K562 (cell line): ENCODE results near the gene EXTL1. TPM values are rescaled to one million over a fixed set of nuclear protein-coding genes. Genes with fewer than 3 reads are reported as not detected.

Source experiments
- ATAC-seq: fragments of 200-7000 bp; cut with Tn5 transposase; 3 replicates; pipeline ENCODE4 v1.9.1; 2020; ENCODE audit warnings: moderate library complexity
- BruUV-seq: library from RNA; stranded (reverse); fragments of 400-500 nt; replicated peaks from 2 replicates; lab custom pipeline; 2021; lab: Mats Ljungman, UMichigan
- CTCF ChIA-PET: fragments of 300-600 bp; formaldehyde crosslinking; extraction: SDS; loops from one replicate; lab custom pipeline; 2021; ENCODE audit warnings: low intra/inter-chr PET ratio; lab: Yijun Ruan, JAX
- POLR2A ChIA-PET: fragments of 300-600, 350-650 bp; sonication (Branson Sonifier 250); formaldehyde crosslinking; extraction: SDS; loops from one replicate; lab custom pipeline; 2021; ENCODE audit warnings: antibody characterized with exemption, inconsistent platforms; lab: Yijun Ruan, JAX
- DNase-seq, 4 experiments: peaks; one replicate each; pipeline versions ENCODE4 v3.0.0 to v3.0.0-alpha.2; 2011 to 2018; ENCODE audit warnings: low spot score in 3 of 4, mixed read lengths in 3 of 4; ENCODE audit errors: extremely low read depth in 1 of 4
- FAIRE-seq: peaks from 2 replicates; lab custom pipeline; 2011; peaks lifted over from hg19 to GRCh38; lab: Jason Lieb, UNC
- H2AFZ ChIP-seq: 2 replicates; pipeline ENCODE4 v1.6.0; 2011; ENCODE audit warnings: low read depth, low read length, control low read depth, inconsistent platforms
- H3K27ac ChIP-seq: fragments of 200-600 bp; 3 replicates; pipeline ENCODE4 v1.8.0; 2011; ENCODE audit warnings: low read depth, mild to moderate bottlenecking, control low read depth, inconsistent platforms, low read length, moderate library complexity, mixed read lengths; ENCODE audit errors: extremely low read depth
- H3K27me3 ChIP-seq, 2 experiments: fragments of 300-600 bp in 1 of 2; 2 replicates in 1 of 2; 3 replicates in 1 of 2; pipeline versions ENCODE4 v1.6.0 to v1.8.0; 2011; ENCODE audit warnings: inconsistent platforms in 2 of 2, low read length in 2 of 2, mild to moderate bottlenecking in 1 of 2, mixed read lengths in 1 of 2, moderate library complexity in 1 of 2; ENCODE audit not compliant: control insufficient read depth in 2 of 2, insufficient read depth in 2 of 2
- H3K36me3 ChIP-seq: fragments of 300-600 bp; 3 replicates; pipeline ENCODE4 v1.8.0; 2011; ENCODE audit warnings: mild to moderate bottlenecking, low read length, inconsistent platforms; ENCODE audit not compliant: control insufficient read depth, insufficient read depth
- H3K4me1 ChIP-seq, 2 experiments: fragments of 200-600 bp in 1 of 2; replicated peaks in 1 of 2; 2 replicates in 1 of 2; 3 replicates in 1 of 2; pipeline versions ENCODE4 v1.5.1 to v1.8.0; 2011; ENCODE audit warnings: inconsistent platforms in 2 of 2, low read length in 2 of 2, mild to moderate bottlenecking in 1 of 2, mixed read lengths in 1 of 2, moderate library complexity in 1 of 2; ENCODE audit not compliant: control insufficient read depth in 2 of 2, insufficient read depth in 2 of 2
- H3K4me2 ChIP-seq: 2 replicates; pipeline ENCODE4 v1.6.1; 2011; ENCODE audit warnings: low read length, control low read depth, inconsistent platforms, mixed read lengths; ENCODE audit not compliant: insufficient read depth
- H3K4me3 ChIP-seq: fragments of 200-600 bp; sonication (generic), shearing (Covaris generic); 2 replicates; pipeline ENCODE4 v1.5.1; 2016; ENCODE audit warnings: control low read depth, inconsistent platforms
- H3K79me2 ChIP-seq: fragments of 200-600 bp; 3 replicates; pipeline ENCODE4 v1.8.0; 2011; ENCODE audit warnings: low read length, inconsistent platforms; ENCODE audit not compliant: control insufficient read depth, insufficient read depth
- H3K9ac ChIP-seq, 2 experiments: 2 replicates each; pipeline versions ENCODE4 v1.6.0 to v1.6.1; 2011; ENCODE audit warnings: low read depth in 2 of 2, low read length in 2 of 2, control low read depth in 1 of 2, inconsistent platforms in 1 of 2, mild to moderate bottlenecking in 1 of 2, mixed read lengths in 1 of 2; ENCODE audit not compliant: insufficient read depth in 1 of 2
- H3K9me1 ChIP-seq: one replicate; pipeline ENCODE4 v1.6.0; 2011; ENCODE audit warnings: inconsistent platforms, mild to moderate bottlenecking, low read length, moderate library complexity; ENCODE audit not compliant: control insufficient read depth, insufficient read depth
- H3K9me3 ChIP-seq: replicated peaks from 2 replicates; pipeline ENCODE4 v1.5.1; 2011; ENCODE audit warnings: low read depth, low read length, inconsistent platforms; ENCODE audit not compliant: control insufficient read depth, insufficient read depth
- H4K20me1 ChIP-seq: replicated peaks from 2 replicates; pipeline ENCODE4 v1.6.1; 2011; ENCODE audit warnings: low read length, inconsistent platforms, mixed read lengths; ENCODE audit not compliant: control insufficient read depth, insufficient read depth
- ADNP ChIP-seq: fragments of 200-800 bp; sonication (Bioruptor generic); IDR thresholded peaks from 2 replicates; pipeline ENCODE4 v1.6.1; 2016; ENCODE audit warnings: missing genetic modification characterization, missing compliant biosample characterization
- BCOR ChIP-seq: fragments of 450-650 bp; IDR thresholded peaks from 2 replicates; pipeline ENCODE4 v1.6.1; 2016
- CHD1 ChIP-seq: fragments of 200-600 bp; sonication (generic); IDR thresholded peaks from one replicate; pipeline ENCODE4 v1.6.1; 2012; ENCODE audit warnings: mild to moderate bottlenecking, moderate library complexity, low read length, inconsistent platforms
- ERF ChIP-seq: fragments of 450-650 bp; formaldehyde crosslinking; IDR thresholded peaks from 2 replicates; pipeline ENCODE4 v1.4.0; 2020; ENCODE audit warnings: mild to moderate bottlenecking, mixed read lengths
- ETV5 ChIP-seq: sonication (generic); formaldehyde crosslinking; IDR thresholded peaks from 2 replicates; pipeline ENCODE4 v1.4.0; 2020; ENCODE audit warnings: low read depth, mild to moderate bottlenecking, missing genetic modification reagents
- FOS ChIP-seq: IDR thresholded peaks from 3 replicates; pipeline ENCODE4 v1.6.1; 2011; ENCODE audit not compliant: insufficient read length; ENCODE audit errors: extremely low read depth
- HNRNPLL ChIP-seq: fragments of 200-400 bp; formaldehyde crosslinking; IDR thresholded peaks from 2 replicates; pipeline ENCODE4 v1.6.1; 2017; ENCODE audit warnings: low read length, low read depth, mild to moderate bottlenecking; ENCODE audit not compliant: poor library complexity, severe bottlenecking
- PPARD ChIP-seq: fragments of 250-450 bp; sonication (Bioruptor Pico); IDR thresholded peaks from 2 replicates; pipeline ENCODE4 v1.8.0; 2022; ENCODE audit warnings: inconsistent platforms, mild to moderate bottlenecking, moderate library complexity
- RBM25 ChIP-seq: fragments of 200-400 bp; formaldehyde crosslinking; IDR thresholded peaks from 2 replicates; pipeline ENCODE4 v1.6.1; 2018; ENCODE audit warnings: low read length, low read depth, moderate library complexity; ENCODE audit not compliant: severe bottlenecking
- RCOR1 ChIP-seq, 2 experiments: IDR thresholded peaks; 2 replicates each; pipeline ENCODE4 v1.6.1; 2012; ENCODE audit warnings: low read depth in 2 of 2, low read length in 2 of 2, borderline replicate concordance in 1 of 2, improper control_type of control experiment in 1 of 2
- TAF9B ChIP-seq: fragments of 450-650 bp; IDR thresholded peaks from 2 replicates; pipeline ENCODE4 v1.6.1; 2018; ENCODE audit warnings: mild to moderate bottlenecking; ENCODE audit not compliant: partially characterized antibody
- YY1 ChIP-seq, 3 experiments: IDR thresholded peaks; 2 replicates each; pipeline ENCODE4 v1.6.1; 2011; ENCODE audit warnings: low read length in 2 of 3, mild to moderate bottlenecking in 2 of 3, moderate library complexity in 2 of 3, borderline replicate concordance in 1 of 3, control low read depth in 1 of 3, low read depth in 1 of 3; ENCODE audit not compliant: insufficient read depth in 3 of 3, insufficient replicate concordance in 2 of 3, control insufficient read depth in 1 of 3, insufficient read length in 1 of 3; ENCODE audit errors: extremely low read depth in 1 of 3
- ZNF668 ChIP-seq: fragments of 250-450 bp; sonication (Bioruptor Pico); IDR thresholded peaks from 2 replicates; pipeline ENCODE4 v1.8.0; 2022; ENCODE audit warnings: mild to moderate bottlenecking, inconsistent platforms
- WGBS: fragments of 100-300 bp; shearing (Covaris generic); methylation state at CpG from one replicate; pipeline ENCODE4 v1.1.6; 2016; ENCODE audit warnings: low coverage, mixed read lengths; ENCODE audit not compliant: insufficient coverage; ENCODE audit errors: missing lambda C conversion rate; 5-methylcytosine and 5-hydroxymethylcytosine counted together
- in situ Hi-C: fragments of 300-500 bp; cut with MboI; formaldehyde crosslinking; loops from 4 replicates; pipeline ENCODE4 v1.15.0; 2018; ENCODE audit warnings: inconsistent platforms, mixed read lengths
- intact Hi-C: fragments of 100-400 bp; cut with micrococcal nuclease; formaldehyde crosslinking; loops from 2 replicates; pipeline ENCODE4 v1.14.2; 2022
- polyA plus RNA-seq, 8 experiments: library from polyadenylated mRNA; depleted of rRNA in 4 of 8; stranded (reverse) in 5 of 8; unstranded in 3 of 8; fragments of >200 nt; fragmentation: Nextera tagmentation in 2 of 8; fragmentation: Illumina TruSeq in 1 of 8; extraction: Ambion mirVana in 2 of 8; extraction: Trizol in 1 of 8; gene quantifications; 2 replicates each; pipeline versions ENCODE4 v1.2.1 to v1.2.3, GENCODE V29; 2011 to 2014; ENCODE audit warnings: inconsistent platforms in 1 of 8, missing spikeins in 1 of 8
- total RNA-seq, 7 experiments: library from RNA; depleted of rRNA in 6 of 7; stranded (reverse); fragments of >200 nt in 6 of 7; fragmentation: Illumina TruSeq in 2 of 7; extraction: Trizol in 2 of 7; gene quantifications; 2 replicates each; pipeline versions ENCODE4 v1.2.1 to v1.2.3, GENCODE V29; 2011 to 2021; ENCODE audit warnings: low replicate concordance in 1 of 7
- TF ChIP-seq, protein P1 (sequence below): fragments of 450-650 bp; IDR thresholded peaks from 2 replicates; pipeline ENCODE4 v1.7.1; 2018; ENCODE audit warnings: mild to moderate bottlenecking, low read depth; ENCODE audit not compliant: partially characterized antibody
- TF ChIP-seq, protein P2 (sequence below): IDR thresholded peaks from 2 replicates; pipeline ENCODE4 v1.6.1; 2011; ENCODE audit warnings: borderline replicate concordance, low read depth, mild to moderate bottlenecking, moderate library complexity, low read length; ENCODE audit not compliant: insufficient read depth, poor library complexity, severe bottlenecking

EXTL1 gene
- total and polyA plus RNA-seq, 9 of the 15 experiments (the other 6 are each of a cell fraction or from before 2014, with no cell fraction given), result 0.04 to 0.23 (median 0.08) TPM; not detected in 3

DNA sequence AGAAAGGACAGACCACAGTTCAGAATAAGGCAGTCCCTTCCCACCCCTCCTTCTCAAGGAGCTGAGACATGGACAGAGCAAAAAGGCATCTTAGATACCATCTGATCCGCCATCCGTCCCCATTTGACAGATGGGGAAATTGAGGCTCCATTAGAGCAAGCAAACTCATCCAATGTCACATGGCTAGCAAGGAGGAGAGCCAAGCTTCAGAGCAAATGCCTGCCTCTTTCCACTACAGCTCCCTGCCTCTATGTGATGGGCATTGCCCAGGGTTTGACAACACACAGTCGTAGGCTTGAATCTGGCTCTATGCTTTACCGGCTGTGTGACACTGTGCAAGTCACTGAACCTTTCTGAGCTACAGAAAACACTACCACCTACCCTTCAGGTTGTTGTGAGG, 20.4 kb downstream of the EXTL1 start:
- Histone ChIP-seq H3K9me3 (no peaks in the 10 kb centered on the region), H3K27ac (no peak overlapping the region), H3K79me2 (no peaks in the 10 kb centered on the region), H2AFZ (no peak overlapping the region), H4K20me1 (no peaks in the 10 kb centered on the region), H3K27me3 (no peaks in the 10 kb centered on the region), H3K4me1 (peaks cover 26 to 55% of the 10 kb centered on the region in 2 experiments; a peak in 4 of 5 replicates), H3K4me2 (no peak overlapping the region), H3K4me3 (no peak overlapping the region), H3K9ac (peak overlapping the region in 1 of 2 experiments; percentile 56; a peak in 1 of 4 replicates), H3K9me1 (no peaks in the 10 kb centered on the region), H3K36me3 (no peaks in the 10 kb centered on the region)
- in situ Hi-C loops, result loop anchor here (5.0 kb wide), 2 partner anchors 65 to 105 kb away; no protein-coding TSS in a partner anchor
- no TSS peak for BruUV-seq
- POLR2A ChIA-PET, result interaction anchor here (0.6 to 1.4 kb wide), 5 partner anchors 43 to 147 kb away, joined by 3 to 4 read pairs (median 3); no protein-coding TSS in a partner anchor
- FAIRE-seq (peak; percentile 15), DNase-seq (no peak), ATAC-seq (no peak)
- intact Hi-C loops, result no loop called here
- WGBS, result 62% methylated on average over 4 of the region's 4 CpGs
- CTCF ChIA-PET, result no interaction called here
- TF ChIP-seq YY1 (IDR thresholded peaks at IDR 0.05; ENCODE audit: borderline replicate concordance in 1 of 3, control insufficient read depth in 1 of 3, extremely low read depth in 1 of 3, insufficient read depth in 3 of 3, insufficient read length in 1 of 3, insufficient replicate concordance in 2 of 3, low read depth in 1 of 3, low read length in 2 of 3) (no peak), ERF (CRISPR knock-in tag) (no peak), PPARD (CRISPR knock-in tag) (no peak), BCOR (peak; percentile 91), RCOR1 (IDR thresholded peaks at IDR 0.05; ENCODE audit: borderline replicate concordance in 1 of 2, low read depth in 2 of 2, low read length in 2 of 2) (0 out of 4 replicates have a peak, but pooled peaks of 1 of the 2 experiments have one; percentile 5), HNRNPLL (no peak), ADNP (peak; percentile 36; the same call in 1 of the 2 replicates), FOS (no peak), RBM25 (peak; percentile 84), TAF9B (no peak), ETV5 (CRISPR knock-in tag) (no peak), ZNF668 (CRISPR knock-in tag) (no peak), CHD1 (no peak)
- TF ChIP-seq, protein P1, sequence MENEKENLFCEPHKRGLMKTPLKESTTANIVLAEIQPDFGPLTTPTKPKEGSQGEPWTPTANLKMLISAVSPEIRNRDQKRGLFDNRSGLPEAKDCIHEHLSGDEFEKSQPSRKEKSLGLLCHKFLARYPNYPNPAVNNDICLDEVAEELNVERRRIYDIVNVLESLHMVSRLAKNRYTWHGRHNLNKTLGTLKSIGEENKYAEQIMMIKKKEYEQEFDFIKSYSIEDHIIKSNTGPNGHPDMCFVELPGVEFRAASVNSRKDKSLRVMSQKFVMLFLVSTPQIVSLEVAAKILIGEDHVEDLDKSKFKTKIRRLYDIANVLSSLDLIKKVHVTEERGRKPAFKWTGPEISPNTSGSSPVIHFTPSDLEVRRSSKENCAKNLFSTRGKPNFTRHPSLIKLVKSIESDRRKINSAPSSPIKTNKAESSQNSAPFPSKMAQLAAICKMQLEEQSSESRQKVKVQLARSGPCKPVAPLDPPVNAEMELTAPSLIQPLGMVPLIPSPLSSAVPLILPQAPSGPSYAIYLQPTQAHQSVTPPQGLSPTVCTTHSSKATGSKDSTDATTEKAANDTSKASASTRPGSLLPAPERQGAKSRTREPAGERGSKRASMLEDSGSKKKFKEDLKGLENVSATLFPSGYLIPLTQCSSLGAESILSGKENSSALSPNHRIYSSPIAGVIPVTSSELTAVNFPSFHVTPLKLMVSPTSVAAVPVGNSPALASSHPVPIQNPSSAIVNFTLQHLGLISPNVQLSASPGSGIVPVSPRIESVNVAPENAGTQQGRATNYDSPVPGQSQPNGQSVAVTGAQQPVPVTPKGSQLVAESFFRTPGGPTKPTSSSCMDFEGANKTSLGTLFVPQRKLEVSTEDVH, result no peak
- TF ChIP-seq, protein P2, sequence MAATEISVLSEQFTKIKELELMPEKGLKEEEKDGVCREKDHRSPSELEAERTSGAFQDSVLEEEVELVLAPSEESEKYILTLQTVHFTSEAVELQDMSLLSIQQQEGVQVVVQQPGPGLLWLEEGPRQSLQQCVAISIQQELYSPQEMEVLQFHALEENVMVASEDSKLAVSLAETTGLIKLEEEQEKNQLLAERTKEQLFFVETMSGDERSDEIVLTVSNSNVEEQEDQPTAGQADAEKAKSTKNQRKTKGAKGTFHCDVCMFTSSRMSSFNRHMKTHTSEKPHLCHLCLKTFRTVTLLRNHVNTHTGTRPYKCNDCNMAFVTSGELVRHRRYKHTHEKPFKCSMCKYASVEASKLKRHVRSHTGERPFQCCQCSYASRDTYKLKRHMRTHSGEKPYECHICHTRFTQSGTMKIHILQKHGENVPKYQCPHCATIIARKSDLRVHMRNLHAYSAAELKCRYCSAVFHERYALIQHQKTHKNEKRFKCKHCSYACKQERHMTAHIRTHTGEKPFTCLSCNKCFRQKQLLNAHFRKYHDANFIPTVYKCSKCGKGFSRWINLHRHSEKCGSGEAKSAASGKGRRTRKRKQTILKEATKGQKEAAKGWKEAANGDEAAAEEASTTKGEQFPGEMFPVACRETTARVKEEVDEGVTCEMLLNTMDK, result no peak
